ENCODE results near the gene KCNQ4.

- TF ChIP-seq EZH2 (IDR thresholded peaks at IDR 0.05; ENCODE audit: borderline replicate concordance, low read depth, low read length, severe bottlenecking), result no peak
- no peak for TF ChIP-seq POLR2A (IDR thresholded peaks at IDR 0.05; ENCODE audit: low read depth, low read length)
- no peak for TF ChIP-seq CTCF (IDR thresholded peaks at IDR 0.05; ENCODE audit: extremely low read depth in 1 of 2, insufficient read depth in 1 of 2, low read depth in 1 of 2, low read length in 2 of 2)
- no peak for TF ChIP-seq POLR2AphosphoS5 (IDR thresholded peaks at IDR 0.05; ENCODE audit: insufficient read depth, low read depth, low read length)
- TF ChIP-seq GATA2 (IDR thresholded peaks at IDR 0.05; ENCODE audit: insufficient read depth, insufficient read length, low read depth, low read length), result no peak
Measured at GRCh38 chr1:40746344-40747090, 37.1 kb upstream of the KCNQ4 start.
